ENCODE results near the gene CDK18. TPM values are rescaled to one million over a fixed set of nuclear protein-coding genes. Genes with fewer than 3 reads are reported as not detected.
A peak's percentile ranks its signal among the peaks of the same experiment; 100 is the strongest.

Gene CDK18
- polyA plus RNA-seq, 1 donor from 2014 or later = not detected

DNA sequence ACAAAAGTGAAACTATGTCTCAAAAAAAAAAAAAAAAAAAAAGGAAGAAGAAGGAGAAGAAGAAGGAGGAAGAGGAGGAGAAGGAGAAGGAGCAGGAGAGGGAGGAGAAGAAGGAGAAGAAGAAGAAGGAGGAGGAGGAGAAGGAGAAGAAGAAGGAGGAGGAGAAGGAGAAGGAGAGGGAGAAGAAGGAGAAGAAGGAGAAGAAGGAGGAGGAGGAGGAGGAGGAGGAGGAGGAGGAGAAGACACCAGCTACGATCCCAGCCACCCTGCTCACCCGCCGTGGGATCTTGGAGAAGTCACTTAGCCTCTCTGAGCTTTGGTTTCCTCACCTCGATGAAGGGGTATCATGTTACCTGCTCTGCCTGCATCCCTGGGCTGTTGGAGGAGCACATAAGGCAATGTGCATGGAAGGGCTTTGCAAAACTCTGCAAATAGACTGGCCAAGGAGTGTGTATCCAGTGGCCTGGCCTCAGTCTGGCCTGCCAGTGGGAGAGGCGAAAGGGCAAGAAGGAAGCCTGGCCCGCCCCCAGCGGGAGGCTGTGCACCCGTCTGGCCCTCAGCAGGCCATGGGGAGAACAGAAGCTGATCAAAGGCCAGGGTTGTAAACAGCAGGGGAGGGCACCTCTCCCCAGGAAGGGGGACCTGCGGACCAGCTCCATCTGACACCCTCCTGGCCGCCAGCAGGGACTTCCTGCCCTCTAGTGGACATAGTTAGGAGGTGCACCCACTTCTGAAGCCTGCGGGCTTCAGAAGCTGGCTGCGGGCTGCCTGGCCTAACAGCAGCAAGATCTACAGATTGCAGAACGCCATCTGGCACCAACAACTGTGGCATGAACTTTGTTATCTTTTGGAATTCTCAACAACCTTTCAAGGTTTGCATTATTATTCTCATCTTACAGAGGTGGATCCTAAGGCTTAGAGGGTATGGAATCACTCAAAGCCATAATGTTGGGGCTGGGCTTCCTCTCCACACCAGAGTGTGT is 19.2 kb upstream of the CDK18 start:
- Histone ChIP-seq H3K9ac (ENCODE audit: low read length) (no peak overlapping the region), H3K4me3 (ENCODE audit: low read length) (no peak overlapping the region), H2AFZ (ENCODE audit: low read depth, low read length) (no peak overlapping the region), H3K9me2 (ENCODE audit: insufficient read depth, low read length) (no peaks in the 10 kb centered on the region), H3K27me3 (ENCODE audit: insufficient read depth, low read depth, low read length) (no peaks in the 10 kb centered on the region), H3K79me2 (replicated peaks; ENCODE audit: insufficient read depth, low read length) (no peaks in the 10 kb centered on the region), H3F3A (ENCODE audit: insufficient read depth, low read length, poor library complexity, severe bottlenecking) (no peaks in the 10 kb centered on the region), H4K20me1 (ENCODE audit: insufficient read depth) (no peaks in the 10 kb centered on the region), H3K9me3 (ENCODE audit: low read length) (no peaks in the 10 kb centered on the region), H3K27ac (ENCODE audit: low read length) (no peak overlapping the region), H3K4me2 (ENCODE audit: low read length) (no peak overlapping the region), H3K36me3 (ENCODE audit: insufficient read depth, low read length) (no peaks in the 10 kb centered on the region)
- TF ChIP-seq POLR2AphosphoS5 (IDR thresholded peaks at IDR 0.05) (no peak), SMC3 (conservative IDR thresholded peaks at IDR 0.05; ENCODE audit: poor library complexity) (peak; percentile 98), REST (IDR thresholded peaks at IDR 0.05; ENCODE audit: borderline replicate concordance) (no peak), TAF1 (IDR thresholded peaks at IDR 0.05; ENCODE audit: low read depth) (no peak), CTCF (IDR thresholded peaks at IDR 0.05; ENCODE audit: poor library complexity, severe bottlenecking) (peak; percentile 98), RAD21 (conservative IDR thresholded peaks at IDR 0.05) (peak; percentile 97), MXI1 (conservative IDR thresholded peaks at IDR 0.05; ENCODE audit: poor library complexity, severe bottlenecking) (peak; percentile 13), EZH2 (IDR thresholded peaks at IDR 0.05; ENCODE audit: borderline replicate concordance, insufficient read depth, low read length, poor library complexity, severe bottlenecking) (no peak), EP300 (conservative IDR thresholded peaks at IDR 0.05; ENCODE audit: poor library complexity, severe bottlenecking) (no peak)

DNA sequence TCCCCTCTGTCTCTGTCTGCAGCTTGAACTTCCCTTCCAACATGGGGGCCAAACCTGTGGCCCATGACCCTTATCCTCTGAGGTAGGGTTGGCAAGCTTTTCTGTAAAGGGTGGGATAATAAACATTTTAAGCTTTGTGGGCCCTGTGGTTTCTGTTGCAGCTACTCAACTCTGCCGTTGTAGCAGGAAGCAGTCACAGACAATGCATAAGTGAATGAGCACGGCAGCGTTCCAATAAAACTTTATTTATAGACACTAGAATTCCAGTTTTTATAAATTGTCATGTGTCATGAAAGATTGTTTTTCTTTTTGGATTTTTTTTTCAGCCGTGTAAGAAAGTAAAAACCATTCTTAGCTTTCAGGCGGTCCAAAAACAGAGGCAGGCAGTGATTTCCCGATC is 18.2 kb upstream of the CDK18 start:
- Histone ChIP-seq H3K4me3 (ENCODE audit: low read length) (no peak overlapping the region), H3K9me3 (ENCODE audit: low read length) (no peaks in the 10 kb centered on the region), H3K9me2 (ENCODE audit: insufficient read depth, low read length) (no peaks in the 10 kb centered on the region), H3K4me2 (ENCODE audit: low read length) (no peak overlapping the region), H2AFZ (ENCODE audit: low read depth, low read length) (no peak overlapping the region), H4K20me1 (ENCODE audit: insufficient read depth) (no peaks in the 10 kb centered on the region), H3K9ac (ENCODE audit: low read length) (no peak overlapping the region), H3K27me3 (ENCODE audit: insufficient read depth, low read depth, low read length) (no peaks in the 10 kb centered on the region), H3K36me3 (ENCODE audit: insufficient read depth, low read length) (no peaks in the 10 kb centered on the region), H3K27ac (ENCODE audit: low read length) (no peak overlapping the region), H3K79me2 (replicated peaks; ENCODE audit: insufficient read depth, low read length) (no peaks in the 10 kb centered on the region), H3F3A (ENCODE audit: insufficient read depth, low read length, poor library complexity, severe bottlenecking) (no peaks in the 10 kb centered on the region)
- TF ChIP-seq SMC3 (conservative IDR thresholded peaks at IDR 0.05; ENCODE audit: poor library complexity) = no peak

Data from neural cell (in vitro differentiated cells).